CD4-positive, alpha-beta T cell (primary cell): ENCODE results near the gene CD63. TPM values are rescaled to one million over a fixed set of nuclear protein-coding genes. Genes with fewer than 3 reads are reported as not detected.

ENCODE experiments used
- ATAC-seq: fragments of 200-7000 bp; cut with Tn5 transposase; one replicate; pipeline ENCODE4 v1.10.0; 2022; ENCODE audit warnings: mild to moderate bottlenecking; ENCODE audit not compliant: poor library complexity
- CTCF ChIA-PET: fragments of 350-600 bp; sonication (Branson Sonifier 250); formaldehyde crosslinking; loops from one replicate; lab custom pipeline; 2021; ENCODE audit warnings: antibody characterized with exemption, inconsistent platforms; lab: Charles Lee
- POLR2A ChIA-PET: fragments of 350-600 bp; sonication (Branson Sonifier 250); formaldehyde crosslinking; loops from one replicate; lab custom pipeline; 2021; ENCODE audit warnings: antibody characterized with exemption, inconsistent platforms; lab: Charles Lee
- DNase-seq, 14 experiments: peaks; one replicate each; pipeline ENCODE4 v3.0.0-alpha.2; 2013 to 2020; ENCODE audit warnings: mixed read lengths in 2 of 14
- H3K27ac ChIP-seq, 2 donors: one replicate each; pipeline versions ENCODE4 v1.5.1 to v1.7.0; 2013; ENCODE audit warnings: low read length in 2 of 2, low read depth in 1 of 2, mild to moderate bottlenecking in 1 of 2
- H3K27me3 ChIP-seq, 2 experiments: 1 replicate in 1 of 2; 2 replicates in 1 of 2; pipeline versions ENCODE4 v1.6.1 to v1.7.0; 2013; ENCODE audit warnings: low read length in 2 of 2, control low read depth in 1 of 2, mild to moderate bottlenecking in 1 of 2, moderate library complexity in 1 of 2; ENCODE audit not compliant: insufficient read depth in 2 of 2, control insufficient read depth in 1 of 2
- H3K36me3 ChIP-seq: one replicate; pipeline ENCODE4 v1.6.1; 2013; ENCODE audit warnings: low read length, control low read depth; ENCODE audit not compliant: insufficient read depth
- H3K4me1 ChIP-seq: one replicate; pipeline ENCODE4 v1.6.1; 2013; ENCODE audit warnings: low read length, control low read depth; ENCODE audit not compliant: insufficient read depth
- H3K4me3 ChIP-seq: one replicate; pipeline ENCODE4 v1.5.1; 2013; ENCODE audit warnings: mild to moderate bottlenecking, low read length, moderate library complexity
- H3K9me3 ChIP-seq, 2 experiments: 1 replicate in 1 of 2; 2 replicates in 1 of 2; pipeline versions ENCODE4 v1.6.1 to v1.7.0; 2013; ENCODE audit warnings: low read length in 2 of 2, mild to moderate bottlenecking in 2 of 2, control low read depth in 1 of 2, moderate library complexity in 1 of 2; ENCODE audit not compliant: control insufficient read depth in 1 of 2, insufficient read depth in 1 of 2
- H3K27ac Mint-ChIP-seq: one replicate; pipeline ENCODE4 v1.8.0; 2020; ENCODE audit warnings: mixed read lengths
- H3K27me3 Mint-ChIP-seq: one replicate; pipeline ENCODE4 v1.8.0; 2021; ENCODE audit warnings: mixed read lengths
- H3K36me3 Mint-ChIP-seq: one replicate; pipeline ENCODE4 v1.8.0; 2021; ENCODE audit warnings: low read depth, mixed read lengths
- H3K4me1 Mint-ChIP-seq: one replicate; pipeline ENCODE4 v1.8.0; 2021; ENCODE audit warnings: low read depth, mixed read lengths
- H3K4me3 Mint-ChIP-seq: one replicate; pipeline ENCODE4 v1.8.0; 2020; ENCODE audit warnings: mild to moderate bottlenecking, mixed read lengths
- H3K9me3 Mint-ChIP-seq: one replicate; pipeline ENCODE4 v1.8.0; 2020; ENCODE audit warnings: mixed read lengths
- intact Hi-C, 2 experiments: fragments of 100-400 bp; cut with DNase I in 1 of 2; cut with micrococcal nuclease in 1 of 2; formaldehyde crosslinking; loops; one replicate each; pipeline versions ENCODE4 v1.15.1 to v1.9.0; 2023 to 2025; cut with DNase I, micrococcal nuclease
- polyA plus RNA-seq, 2 donors: library from polyadenylated mRNA; unstranded; fragments of 120-200 nt; gene quantifications; one replicate each; pipeline ENCODE4 v1.2.1, GENCODE V29; 2013
- total RNA-seq, 174 experiments: library from RNA in 2 of 174; stranded (reverse) in 2 of 174; gene quantifications; one replicate each; pipeline ENCODE4 v1.2.3 and lab custom pipeline; 2021 to 2026
- TF ChIP-seq, protein P1 (sequence below): fragments of 200-600 bp; IDR thresholded peaks from one replicate; pipeline ENCODE4 v1.8.0; 2022; ENCODE audit warnings: antibody characterized with exemption, mild to moderate bottlenecking

Gene CD63
- 10 to 100 TPM; 34.0 to 36.4 TPM for total RNA-seq
- polyA plus RNA-seq (2013, experiment 1 of 2), result 105 TPM
- 106 TPM for polyA plus RNA-seq (2013, experiment 2 of 2)
- total RNA-seq (lab: John Stamatoyannopoulos, UW), result 13.5 to 104 (median 35.1) reads per million in 172 experiments

GRCh38 chr12:55728939-55729818 is at the start of gene CD63:
TSS of gene CD63 (minus strand) at chr12:55729009. CDS start at chr12:55728341, 668 bp downstream.
- TF ChIP-seq, protein P1, sequence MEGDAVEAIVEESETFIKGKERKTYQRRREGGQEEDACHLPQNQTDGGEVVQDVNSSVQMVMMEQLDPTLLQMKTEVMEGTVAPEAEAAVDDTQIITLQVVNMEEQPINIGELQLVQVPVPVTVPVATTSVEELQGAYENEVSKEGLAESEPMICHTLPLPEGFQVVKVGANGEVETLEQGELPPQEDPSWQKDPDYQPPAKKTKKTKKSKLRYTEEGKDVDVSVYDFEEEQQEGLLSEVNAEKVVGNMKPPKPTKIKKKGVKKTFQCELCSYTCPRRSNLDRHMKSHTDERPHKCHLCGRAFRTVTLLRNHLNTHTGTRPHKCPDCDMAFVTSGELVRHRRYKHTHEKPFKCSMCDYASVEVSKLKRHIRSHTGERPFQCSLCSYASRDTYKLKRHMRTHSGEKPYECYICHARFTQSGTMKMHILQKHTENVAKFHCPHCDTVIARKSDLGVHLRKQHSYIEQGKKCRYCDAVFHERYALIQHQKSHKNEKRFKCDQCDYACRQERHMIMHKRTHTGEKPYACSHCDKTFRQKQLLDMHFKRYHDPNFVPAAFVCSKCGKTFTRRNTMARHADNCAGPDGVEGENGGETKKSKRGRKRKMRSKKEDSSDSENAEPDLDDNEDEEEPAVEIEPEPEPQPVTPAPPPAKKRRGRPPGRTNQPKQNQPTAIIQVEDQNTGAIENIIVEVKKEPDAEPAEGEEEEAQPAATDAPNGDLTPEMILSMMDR, result no peak
- ATAC-seq (peak; percentile 61), DNase-seq (peak in 11 of 14 experiments; percentile 33 to 78 (median 52))
- H3K9me3 Mint-ChIP-seq, result no peaks in the 10 kb centered on the region
- no peaks in the 10 kb centered on the region for H3K27me3 Mint-ChIP-seq
- H3K36me3 Mint-ChIP-seq, result peaks cover 10% of the 10 kb centered on the region
- Histone ChIP-seq H3K4me3 (peak within 1 kb of the TSS; percentile 86), H3K27ac (peak within 1 kb of the TSS; percentile 57 to 80), H3K4me1 (peaks cover 43% of the 10 kb centered on the region), H3K27me3 (no peaks in the 10 kb centered on the region), H3K9me3 (no peaks in the 10 kb centered on the region), H3K36me3 (peaks cover 7% of the 10 kb centered on the region)
- ChIA-PET CTCF (interaction anchor here (0.9 to 2.8 kb wide), 5 partner anchors 9 to 68 kb away, joined by 3 to 24 read pairs (median 3); no protein-coding TSS in a partner anchor), POLR2A (interaction anchor here (0.6 to 2.8 kb wide), 23 partner anchors 9 to 388 kb away, joined by 3 to 35 read pairs (median 5); partner anchors contain the start of genes BLOC1S1, DNAJC14, ORMDL2 and PA2G4)
- intact Hi-C loops, result no loop called here
- H3K4me1 Mint-ChIP-seq, result peaks cover 48% of the 10 kb centered on the region
- peak within 1 kb of the TSS; percentile 81 for H3K27ac Mint-ChIP-seq
- peak within 1 kb of the TSS; percentile 88 for H3K4me3 Mint-ChIP-seq

GRCh38 chr12:55777856-55778255 is 49.0 kb upstream of the CD63 start:
- Mint-ChIP-seq H3K27ac (no peak overlapping the region), H3K9me3 (no peaks in the 10 kb centered on the region), H3K27me3 (no peaks in the 10 kb centered on the region), H3K4me1 (peaks cover 3% of the 10 kb centered on the region), H3K36me3 (peaks cover 77% of the 10 kb centered on the region), H3K4me3 (no peak overlapping the region)
- POLR2A ChIA-PET, result no interaction called here
- Histone ChIP-seq H3K4me3 (no peak overlapping the region), H3K27me3 (no peaks in the 10 kb centered on the region), H3K9me3 (no peaks in the 10 kb centered on the region), H3K36me3 (peaks cover 64% of the 10 kb centered on the region), H3K27ac (no peak overlapping the region), H3K4me1 (peaks cover 4% of the 10 kb centered on the region)
- CTCF ChIA-PET, result no interaction called here
- TF ChIP-seq, protein P1, result no peak
- ATAC-seq (no peak), DNase-seq (no peak)
- intact Hi-C loops, result no loop called here

GRCh38 chr12:55771736-55772135 is 42.9 kb upstream of the CD63 start:
- intact Hi-C loops, result no loop called here
- Mint-ChIP-seq H3K4me3 (no peak overlapping the region), H3K27me3 (no peaks in the 10 kb centered on the region), H3K9me3 (no peaks in the 10 kb centered on the region), H3K4me1 (peaks cover 12% of the 10 kb centered on the region), H3K36me3 (peaks cover 56% of the 10 kb centered on the region), H3K27ac (peak overlapping the region; percentile 19)
- no peak overlapping the region for H3K27ac ChIP-seq
- ATAC-seq, result no peak
- H3K9me3 ChIP-seq, result no peaks in the 10 kb centered on the region
- H3K27me3 ChIP-seq, result no peaks in the 10 kb centered on the region
- no peak for DNase-seq
- ChIA-PET CTCF (no interaction called here), POLR2A (no interaction called here)
- TF ChIP-seq, protein P1, result no peak
- H3K4me3 ChIP-seq, result no peak overlapping the region
- H3K36me3 ChIP-seq, result peaks cover 50% of the 10 kb centered on the region
- no peaks in the 10 kb centered on the region for H3K4me1 ChIP-seq
